H1 (cell line): ENCODE data around the gene LSG1. TPM values are rescaled to one million over a fixed set of nuclear protein-coding genes. Genes with fewer than 3 reads are reported as not detected.

ENCODE experiments used
- CTCF ChIA-PET: fragments of 300-600 bp; sonication (Branson Sonifier 250); formaldehyde crosslinking; loops from one replicate; lab custom pipeline; 2021; ENCODE audit not compliant: partially characterized antibody; lab: Charles Lee
- POLR2A ChIA-PET: fragments of 300-600 bp; sonication (Branson Sonifier 250); formaldehyde crosslinking; loops from one replicate; lab custom pipeline; 2021; ENCODE audit warnings: inconsistent platforms; ENCODE audit not compliant: partially characterized antibody; lab: Charles Lee
- DNase-seq, 2 experiments: peaks; one replicate each; pipeline versions ENCODE4 v3.0.0 to v3.0.0-alpha.2; 2010 to 2022; ENCODE audit warnings: low spot score in 2 of 2, low read depth in 1 of 2, mixed read lengths in 1 of 2
- FAIRE-seq: peaks from 2 replicates; lab custom pipeline; 2011; peaks lifted over from hg19 to GRCh38; lab: Jason Lieb, UNC
- H2AFZ ChIP-seq: 2 replicates; pipeline ENCODE4 v1.8.1; 2012; ENCODE audit warnings: low read length, inconsistent platforms
- H2AK5ac ChIP-seq: 2 replicates; pipeline ENCODE4 v1.6.1; 2013; ENCODE audit warnings: low read depth, low read length
- H2BK120ac ChIP-seq: replicated peaks from 2 replicates; pipeline ENCODE3; 2013; ENCODE audit warnings: low read depth, low read length, inconsistent platforms
- H2BK12ac ChIP-seq: 2 replicates; pipeline ENCODE4 v1.6.1; 2013; ENCODE audit warnings: low read depth, low read length
- H2BK15ac ChIP-seq: 2 replicates; pipeline ENCODE4 v1.6.1; 2013; ENCODE audit warnings: low read length
- H2BK20ac ChIP-seq: 2 replicates; pipeline ENCODE4 v1.6.1; 2013; ENCODE audit warnings: low read length
- H2BK5ac ChIP-seq: 2 replicates; pipeline ENCODE4 v1.6.1; 2013; ENCODE audit warnings: low read depth, low read length
- H3K14ac ChIP-seq: 2 replicates; pipeline ENCODE4 v1.6.1; 2013; ENCODE audit warnings: inconsistent platforms; ENCODE audit not compliant: insufficient read length
- H3K18ac ChIP-seq: 2 replicates; pipeline ENCODE4 v1.6.1; 2013; ENCODE audit warnings: low read length; ENCODE audit errors: extremely low read depth
- H3K23ac ChIP-seq: 2 replicates; pipeline ENCODE4 v1.6.1; 2013; ENCODE audit warnings: inconsistent platforms; ENCODE audit not compliant: insufficient read length
- H3K23me2 ChIP-seq: 2 replicates; pipeline ENCODE4 v1.6.1; 2013; ENCODE audit warnings: low read depth, low read length
- H3K27ac ChIP-seq: 2 replicates; pipeline ENCODE4 v1.6.1; 2011; ENCODE audit warnings: low read depth, low read length, inconsistent platforms
- H3K27me3 ChIP-seq, 4 experiments: replicated peaks in 1 of 4; 1 replicate in 1 of 4; 2 replicates in 3 of 4; pipeline versions ENCODE4 v1.6.1 to v1.8.1; 2011 to 2013; ENCODE audit warnings: low read length in 3 of 4, mild to moderate bottlenecking in 3 of 4, inconsistent platforms in 2 of 4, mixed read lengths in 2 of 4, moderate library complexity in 1 of 4; ENCODE audit not compliant: control insufficient read depth in 3 of 4, insufficient read depth in 3 of 4; ENCODE audit errors: extremely low read depth in 1 of 4
- H3K36me3 ChIP-seq, 4 experiments: 2 replicates each; pipeline versions ENCODE4 v1.6.1 to v1.8.1; 2011 to 2013; ENCODE audit warnings: mild to moderate bottlenecking in 4 of 4, low read length in 3 of 4, moderate library complexity in 2 of 4, control low read depth in 1 of 4, inconsistent platforms in 1 of 4; ENCODE audit not compliant: insufficient read depth in 4 of 4, control insufficient read depth in 2 of 4
- H3K4ac ChIP-seq: replicated peaks from 2 replicates; pipeline ENCODE3; 2013; ENCODE audit warnings: low read length, low read depth, mixed read lengths, inconsistent platforms; ENCODE audit not compliant: insufficient read length
- H3K4me1 ChIP-seq, 4 experiments: replicated peaks in 1 of 4; 1 replicate in 1 of 4; 2 replicates in 3 of 4; pipeline versions ENCODE4 v1.6.1 to v1.8.1; 2011 to 2013; ENCODE audit warnings: low read length in 3 of 4, inconsistent platforms in 2 of 4, mixed read lengths in 1 of 4; ENCODE audit not compliant: insufficient read depth in 4 of 4, control insufficient read depth in 3 of 4
- H3K4me2 ChIP-seq, 2 experiments: 2 replicates each; pipeline versions ENCODE4 v1.6.1 to v1.8.1; 2011 to 2013; ENCODE audit warnings: low read depth in 2 of 2, low read length in 2 of 2, control low read depth in 1 of 2, inconsistent platforms in 1 of 2, mild to moderate bottlenecking in 1 of 2; ENCODE audit not compliant: insufficient read depth in 1 of 2
- H3K4me3 ChIP-seq, 4 experiments: fragments of 200-600, 300-600 bp in 1 of 4; sonication (generic), shearing (Covaris generic), sonication (Bioruptor Twin) in 1 of 4; 2 replicates each; pipeline versions ENCODE4 v1.5.1 to v1.8.1; 2011 to 2016; ENCODE audit warnings: low read length in 4 of 4, low read depth in 3 of 4, control low read depth in 2 of 4, inconsistent platforms in 2 of 4, mild to moderate bottlenecking in 2 of 4, mixed read lengths in 1 of 4, moderate library complexity in 1 of 4; ENCODE audit not compliant: insufficient read depth in 2 of 4; ENCODE audit errors: extremely low read depth in 1 of 4
- H3K56ac ChIP-seq: replicated peaks from 2 replicates; pipeline ENCODE3; 2013; ENCODE audit warnings: low read depth, mild to moderate bottlenecking, mixed read lengths, low read length, inconsistent platforms; ENCODE audit not compliant: insufficient read length
- H3K79me1 ChIP-seq: 2 replicates; pipeline ENCODE4 v1.6.1; 2013; ENCODE audit warnings: low read depth, low read length, control low read depth
- H3K79me2 ChIP-seq, 2 experiments: 2 replicates each; pipeline versions ENCODE4 v1.6.1 to v1.8.1; 2012 to 2013; ENCODE audit warnings: low read length in 2 of 2, mild to moderate bottlenecking in 2 of 2, inconsistent platforms in 1 of 2; ENCODE audit not compliant: insufficient read depth in 2 of 2, control insufficient read depth in 1 of 2
- H3K9ac ChIP-seq, 4 experiments: replicated peaks in 1 of 4; 1 replicate in 1 of 4; 2 replicates in 3 of 4; pipeline versions ENCODE4 v1.6.1 to v1.8.1; 2011 to 2013; ENCODE audit warnings: low read depth in 3 of 4, low read length in 3 of 4, control low read depth in 2 of 4, mild to moderate bottlenecking in 2 of 4, moderate library complexity in 2 of 4, inconsistent platforms in 1 of 4; ENCODE audit errors: extremely low read depth in 1 of 4
- H3K9me3 ChIP-seq, 2 experiments: 2 replicates each; pipeline versions ENCODE4 v1.6.1 to v1.8.1; 2012 to 2013; ENCODE audit warnings: mild to moderate bottlenecking in 2 of 2, moderate library complexity in 2 of 2, control low read depth in 1 of 2, inconsistent platforms in 1 of 2, low read depth in 1 of 2, low read length in 1 of 2, mixed read lengths in 1 of 2; ENCODE audit not compliant: insufficient read depth in 2 of 2
- H4K20me1 ChIP-seq, 2 experiments: replicated peaks in 1 of 2; 2 replicates each; pipeline versions ENCODE3 to v1.8.1; 2011 to 2013; ENCODE audit warnings: inconsistent platforms in 2 of 2, low read length in 2 of 2, mild to moderate bottlenecking in 1 of 2; ENCODE audit not compliant: insufficient read depth in 2 of 2, control insufficient read depth in 1 of 2
- H4K5ac ChIP-seq: 2 replicates; pipeline ENCODE4 v1.6.1; 2013; ENCODE audit warnings: low read length, low read depth, mixed read lengths, inconsistent platforms; ENCODE audit not compliant: insufficient read length
- H4K8ac ChIP-seq: 2 replicates; pipeline ENCODE4 v1.8.0; 2013; ENCODE audit warnings: mild to moderate bottlenecking, moderate library complexity, low read length, inconsistent platforms; ENCODE audit not compliant: insufficient read depth; ENCODE audit errors: extremely low read depth
- H4K91ac ChIP-seq: replicated peaks from 2 replicates; pipeline ENCODE3; 2013; ENCODE audit warnings: low read length, mixed read lengths, inconsistent platforms; ENCODE audit not compliant: insufficient read length
- BACH1 ChIP-seq: IDR thresholded peaks from 2 replicates; pipeline ENCODE4 v1.6.1; 2012; ENCODE audit warnings: low read length, improper control_type of control experiment
- SAP30 ChIP-seq: fragments of 300-600 bp; sonication (generic); IDR thresholded peaks from 2 replicates; pipeline ENCODE4 v1.7.1; 2012; ENCODE audit warnings: low read length, moderate library complexity, mild to moderate bottlenecking, inconsistent platforms; ENCODE audit not compliant: insufficient read depth, insufficient replicate concordance
- SIN3A ChIP-seq, 2 experiments: IDR thresholded peaks in 1 of 2; conservative IDR thresholded peaks in 1 of 2; 2 replicates each; pipeline ENCODE4 v1.6.1; 2011 to 2012; ENCODE audit warnings: low read length in 2 of 2, improper control_type of control experiment in 1 of 2, low read depth in 1 of 2, mild to moderate bottlenecking in 1 of 2
- SIRT6 ChIP-seq: IDR thresholded peaks from one replicate; pipeline ENCODE4 v1.7.1; 2012; ENCODE audit warnings: low read length, inconsistent platforms
- WGBS, 2 experiments: shearing (Covaris generic) in 1 of 2; methylation state at CpG; one replicate each; pipeline versions ENCODE4 v1.1.6 to v1.1.7; 2013 to 2015; ENCODE audit warnings: low lambda C conversion rate in 2 of 2, mixed read lengths in 2 of 2, inconsistent platforms in 1 of 2, low coverage in 1 of 2, missing lambda C conversion rate in 1 of 2; ENCODE audit not compliant: insufficient replicate concordance in 2 of 2, insufficient coverage in 1 of 2, insufficient read length in 1 of 2; ENCODE audit errors: extremely low coverage in 1 of 2, missing lambda C conversion rate in 1 of 2; 5-methylcytosine and 5-hydroxymethylcytosine counted together
- polyA plus RNA-seq, 7 experiments: library from polyadenylated mRNA; depleted of rRNA in 3 of 7; stranded (reverse) in 5 of 7; unstranded in 2 of 7; fragments of >200 nt in 5 of 7; fragments of 200-250 nt in 2 of 7; gene quantifications; 1 replicate in 5 of 7; 2 replicates in 1 of 7; 4 replicates in 1 of 7; pipeline versions ENCODE4 v1.2.1 to v1.2.3, GENCODE V29; 2011 to 2013; ENCODE audit warnings: missing spikeins in 2 of 7, mixed read lengths in 2 of 7
- total RNA-seq: library from RNA; stranded (reverse); fragmentation: NEBNext Ultra II Directional; extraction: Animal tissue kit (Norgen Biotek cat#: 25700); gene quantifications from 2 replicates; pipeline ENCODE4 v1.2.1, GENCODE V29; 2021

Gene LSG1
- total and polyA plus RNA-seq, 2 of the 8 experiments (the other 6 are each of a cell fraction or from before 2014, with no cell fraction given): 23.7 to 47.6 TPM

DNA sequence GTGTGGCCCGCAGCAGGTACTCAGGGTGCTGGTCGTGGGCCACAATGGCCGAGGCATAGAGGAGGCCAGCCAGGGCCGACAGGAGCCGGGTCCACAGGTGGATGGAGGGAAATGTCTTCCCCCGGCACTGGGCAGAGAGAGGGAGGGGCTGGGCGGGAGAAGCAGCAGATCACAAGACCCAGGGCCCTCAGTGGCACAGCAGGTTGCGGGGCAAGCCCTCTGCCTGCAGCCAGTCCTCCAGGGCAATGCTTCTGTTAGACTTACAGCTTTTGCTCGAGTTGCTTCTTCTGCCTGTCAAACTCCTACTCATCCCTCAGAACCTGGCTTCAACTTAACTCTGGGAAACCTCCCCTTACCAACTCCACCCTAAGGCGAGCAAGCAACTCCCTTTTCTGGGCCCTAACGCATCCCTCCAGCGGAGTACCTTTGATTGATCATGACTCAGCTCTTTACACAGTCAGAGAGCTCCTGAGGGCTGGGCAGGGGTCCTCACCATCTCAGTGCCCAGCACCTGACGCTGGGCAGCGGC, 54.8 kb downstream of the LSG1 start:
- Histone ChIP-seq H3K4ac (no peak overlapping the region), H4K20me1 (no peaks in the 10 kb centered on the region), H3K27ac (no peak overlapping the region), H4K8ac (no peak overlapping the region; the same call in 1 of the 2 replicates), H4K91ac (no peak overlapping the region), H3K4me3 (no peak overlapping the region), H3K14ac (no peak overlapping the region), H2BK15ac (no peak overlapping the region), H3K18ac (no peak overlapping the region), H3K9ac (no peak overlapping the region), H3K36me3 (peaks cover 0 to 3% (median 0%) of the 10 kb centered on the region in 4 experiments; a peak in 1 of 8 replicates), H3K23me2 (no peaks in the 10 kb centered on the region), H3K79me2 (no peaks in the 10 kb centered on the region), H3K4me1 (no peaks in the 10 kb centered on the region; a peak in 1 of 7 replicates), H3K9me3 (no peaks in the 10 kb centered on the region), H2BK5ac (no peak overlapping the region), H2AK5ac (no peak overlapping the region), H2AFZ (no peak overlapping the region), H3K4me2 (no peak overlapping the region), H3K27me3 (no peaks in the 10 kb centered on the region), H3K79me1 (no peaks in the 10 kb centered on the region; the same call in 1 of the 2 replicates), H2BK12ac (no peak overlapping the region), H2BK120ac (no peak overlapping the region), H3K23ac (no peak overlapping the region), H2BK20ac (no peak overlapping the region), H3K56ac (no peak overlapping the region), H4K5ac (no peak overlapping the region)
- TF ChIP-seq BACH1 (0 out of 2 replicates have a peak, but pooled peaks have one; percentile 26), SAP30 (no peak), SIRT6 (no peak), SIN3A (conservative IDR thresholded peaks at IDR 0.05 in 1 of 2, IDR thresholded peaks at IDR 0.05 in 1 of 2; ENCODE audit: low read depth in 1 of 2, low read length in 2 of 2) (no peak)
- CTCF ChIA-PET: interaction anchor here (0.9 to 1.3 kb wide), 3 partner anchors 9 to 145 kb away, joined by 3 read pairs; no protein-coding TSS in a partner anchor
- POLR2A ChIA-PET: interaction anchor here (1.2 kb wide), 1 partner anchor 12 kb away, joined by 3 read pairs; no protein-coding TSS in a partner anchor
- whole genome bisulfite sequencing, 2 experiments: 94% methylated on average over 12 of the region's 14 CpGs; no CpG with 5 or more reads in 1 of the 2 experiments
- DNase-seq (no peak), FAIRE-seq (no peak)
